CD14-positive monocyte (primary cell): ENCODE measurements around the gene B3GLCT. TPM values are rescaled to one million over a fixed set of nuclear protein-coding genes. Genes with fewer than 3 reads are reported as not detected.

Experiments
- DNase-seq, 3 donors: peaks; one replicate each; pipeline ENCODE4 v3.0.0-alpha.2; 2011 to 2022
- H2AFZ ChIP-seq: 2 replicates; pipeline ENCODE4 v1.6.0; 2012; ENCODE audit warnings: mild to moderate bottlenecking, low read depth, low read length, inconsistent platforms; ENCODE audit not compliant: insufficient read depth, poor library complexity, severe bottlenecking
- H3K27ac ChIP-seq, 2 donors: 1 replicate in 1 of 2; 2 replicates in 1 of 2; pipeline ENCODE4 v1.5.1; 2012 to 2013; ENCODE audit warnings: low read length in 2 of 2, control low read depth in 1 of 2, inconsistent platforms in 1 of 2, low read depth in 1 of 2, mild to moderate bottlenecking in 1 of 2
- H3K27me3 ChIP-seq, 2 donors: one replicate each; pipeline versions ENCODE4 v1.6.0 to v1.6.1; 2011 to 2013; ENCODE audit warnings: low read length in 2 of 2; ENCODE audit not compliant: control insufficient read depth in 2 of 2, insufficient read depth in 2 of 2
- H3K36me3 ChIP-seq, 2 donors: replicated peaks in 1 of 2; 1 replicate in 1 of 2; 2 replicates in 1 of 2; pipeline versions ENCODE4 v1.5.1 to v1.6.1; 2012 to 2013; ENCODE audit warnings: low read length in 2 of 2, control low read depth in 1 of 2, inconsistent platforms in 1 of 2, mild to moderate bottlenecking in 1 of 2; ENCODE audit not compliant: insufficient read depth in 2 of 2, control insufficient read depth in 1 of 2
- H3K4me1 ChIP-seq, 2 donors: 1 replicate in 1 of 2; 2 replicates in 1 of 2; pipeline versions ENCODE4 v1.5.1 to v1.6.1; 2012 to 2013; ENCODE audit warnings: low read length in 2 of 2, control low read depth in 1 of 2, inconsistent platforms in 1 of 2, mild to moderate bottlenecking in 1 of 2, moderate library complexity in 1 of 2; ENCODE audit not compliant: insufficient read depth in 2 of 2, control insufficient read depth in 1 of 2
- H3K4me2 ChIP-seq: replicated peaks from 2 replicates; pipeline ENCODE3; 2012; ENCODE audit warnings: low read length, moderate library complexity, mild to moderate bottlenecking; ENCODE audit not compliant: poor library complexity, severe bottlenecking; ENCODE audit errors: extremely low read depth
- H3K4me3 ChIP-seq, 3 experiments: fragments of 200-600 bp in 1 of 3; sonication (generic) in 1 of 3; replicated peaks in 1 of 3; 1 replicate in 2 of 3; 2 replicates in 1 of 3; pipeline ENCODE4 v1.5.1; 2011 to 2013; ENCODE audit warnings: low read length in 3 of 3, mild to moderate bottlenecking in 3 of 3, control low read depth in 2 of 3, low read depth in 2 of 3, inconsistent platforms in 1 of 3, moderate library complexity in 1 of 3
- H3K79me2 ChIP-seq: 2 replicates; pipeline ENCODE4 v1.6.0; 2012; ENCODE audit warnings: mild to moderate bottlenecking, control low read depth, inconsistent platforms, low read length, moderate library complexity; ENCODE audit not compliant: insufficient read depth
- H3K9ac ChIP-seq: 2 replicates; pipeline ENCODE4 v1.6.0; 2017; ENCODE audit warnings: low read length, mild to moderate bottlenecking; ENCODE audit not compliant: insufficient read depth, poor library complexity, severe bottlenecking
- H3K9me3 ChIP-seq, 2 donors: replicated peaks in 1 of 2; 1 replicate in 1 of 2; 2 replicates in 1 of 2; pipeline versions ENCODE4 v1.5.1 to v1.6.1; 2012 to 2013; ENCODE audit warnings: low read length in 2 of 2, control low read depth in 1 of 2; ENCODE audit not compliant: control insufficient read depth in 1 of 2, insufficient read depth in 1 of 2
- H4K20me1 ChIP-seq: 2 replicates; pipeline ENCODE4 v1.6.0; 2012; ENCODE audit warnings: mild to moderate bottlenecking, low read length, control low read depth, moderate library complexity; ENCODE audit not compliant: insufficient read depth
- H3K27ac Mint-ChIP-seq, 7 donors: one replicate each; pipeline ENCODE4 v1.8.0; 2020; ENCODE audit warnings: mild to moderate bottlenecking in 7 of 7, mixed read lengths in 7 of 7, moderate library complexity in 6 of 7, inconsistent platforms in 2 of 7
- H3K27me3 Mint-ChIP-seq, 3 donors: one replicate each; pipeline ENCODE4 v1.8.0; 2021 to 2022; ENCODE audit warnings: low read depth in 3 of 3, mild to moderate bottlenecking in 3 of 3, mixed read lengths in 3 of 3, moderate library complexity in 3 of 3, inconsistent platforms in 1 of 3
- H3K36me3 Mint-ChIP-seq, 2 donors: one replicate each; pipeline ENCODE4 v1.8.0; 2020; ENCODE audit warnings: mixed read lengths in 2 of 2, inconsistent platforms in 1 of 2, mild to moderate bottlenecking in 1 of 2
- H3K4me1 Mint-ChIP-seq: one replicate; pipeline ENCODE4 v1.8.0; 2020; ENCODE audit warnings: mild to moderate bottlenecking, mixed read lengths
- H3K4me3 Mint-ChIP-seq, 2 donors: one replicate each; pipeline ENCODE4 v1.8.0; 2020; ENCODE audit warnings: mild to moderate bottlenecking in 2 of 2, mixed read lengths in 2 of 2, moderate library complexity in 1 of 2
- H3K9me3 Mint-ChIP-seq, 7 donors: one replicate each; pipeline ENCODE4 v1.8.0; 2020 to 2022; ENCODE audit warnings: mixed read lengths in 7 of 7, mild to moderate bottlenecking in 6 of 7, moderate library complexity in 6 of 7, inconsistent platforms in 2 of 7
- CTCF ChIP-seq: fragments of 200-600 bp; IDR thresholded peaks from one replicate; pipeline ENCODE4 v1.8.0; 2022; ENCODE audit warnings: antibody characterized with exemption, mild to moderate bottlenecking
- WGBS: methylation state at CpG from one replicate; pipeline ENCODE4 v1.1.5; 2013; ENCODE audit warnings: missing lambda C conversion rate; ENCODE audit not compliant: insufficient coverage; 5-methylcytosine and 5-hydroxymethylcytosine counted together
- intact Hi-C, 2 donors: fragments of 100-400 bp; cut with micrococcal nuclease; formaldehyde crosslinking; loops; one replicate each; pipeline versions ENCODE4 v1.15.0 to v1.15.1; 2023
- polyA plus RNA-seq, 3 donors: library from polyadenylated mRNA; depleted of rRNA in 1 of 3; unstranded in 2 of 3; stranded (reverse) in 1 of 3; fragments of 300-500 nt in 2 of 3; fragments of >200 nt in 1 of 3; fragmentation: Illumina TruSeq in 2 of 3; gene quantifications; 1 replicate in 2 of 3; 2 replicates in 1 of 3; pipeline ENCODE4 v1.2.3, GENCODE V29; 2012 to 2021

The B3GLCT gene
- polyA plus RNA-seq, 3 donors, result 0.63 to 2.0 (median 2.0) TPM

- H3K27me3 Mint-ChIP-seq, result peaks cover 0 to 5% (median 3%) of the 10 kb centered on the region in 3 donors
- Histone ChIP-seq H3K27ac (no peak overlapping the region), H3K9ac (no peak overlapping the region), H2AFZ (no peak overlapping the region), H3K4me1 (peaks cover 0 to under 1% of the 10 kb centered on the region in 2 donors), H4K20me1 (no peaks in the 10 kb centered on the region), H3K4me3 (no peak overlapping the region), H3K36me3 (no peaks in the 10 kb centered on the region), H3K9me3 (no peaks in the 10 kb centered on the region), H3K27me3 (no peaks in the 10 kb centered on the region), H3K4me2 (no peak overlapping the region), H3K79me2 (no peaks in the 10 kb centered on the region)
- H3K4me1 Mint-ChIP-seq, result no peaks in the 10 kb centered on the region
- no peak for DNase-seq
- H3K27ac Mint-ChIP-seq, result no peak overlapping the region
- TF ChIP-seq CTCF, result no peak
- H3K4me3 Mint-ChIP-seq, result no peak overlapping the region
- WGBS, result no CpG with 5 or more reads among the region's 2 CpGs
- peaks cover 0 to 3% (median 0%) of the 10 kb centered on the region in 7 donors for H3K9me3 Mint-ChIP-seq
- H3K36me3 Mint-ChIP-seq, result no peaks in the 10 kb centered on the region
- intact Hi-C loops, result loop anchor here in 1 of 2 donors (10.0 kb wide), 1 partner anchor 863 kb away; the partner anchor contains the start of gene KATNAL1
Observed at GRCh38 chr13:31168166-31168565, 31.6 kb upstream of the B3GLCT start.

GRCh38 chr13:31168736-31169135 is 31.0 kb upstream of the B3GLCT start:
- H3K9me3 ChIP-seq, result no peaks in the 10 kb centered on the region
- H3K36me3 ChIP-seq, result no peaks in the 10 kb centered on the region
- H3K9ac ChIP-seq, result no peak overlapping the region
- H3K27me3 Mint-ChIP-seq, result peaks cover 0 to 5% (median 3%) of the 10 kb centered on the region in 3 donors
- H3K4me3 ChIP-seq, result no peak overlapping the region
- no peak for DNase-seq
- WGBS, result 98% methylated on average over 7 of the region's 11 CpGs
- H3K27ac Mint-ChIP-seq, result peak overlapping the region in 1 of 7 donors; percentile 55
- no peaks in the 10 kb centered on the region for H3K79me2 ChIP-seq
- no peak overlapping the region for H3K4me2 ChIP-seq
- H3K4me1 Mint-ChIP-seq, result no peaks in the 10 kb centered on the region
- H4K20me1 ChIP-seq, result no peaks in the 10 kb centered on the region
- intact Hi-C loops, result loop anchor here in 1 of 2 donors (10.0 kb wide), 1 partner anchor 864 kb away; the partner anchor contains the start of gene KATNAL1
- H3K9me3 Mint-ChIP-seq, result peaks cover 0 to 3% (median 0%) of the 10 kb centered on the region in 7 donors
- no peaks in the 10 kb centered on the region for H3K27me3 ChIP-seq
- H3K27ac ChIP-seq, result no peak overlapping the region
- H3K4me3 Mint-ChIP-seq, result no peak overlapping the region
- H2AFZ ChIP-seq, result no peak overlapping the region
- no peak for TF ChIP-seq CTCF
- H3K4me1 ChIP-seq, result no peaks in the 10 kb centered on the region
- no peaks in the 10 kb centered on the region for H3K36me3 Mint-ChIP-seq
